Measurements from ENCODE around the gene CELF2. TPM values are rescaled to one million over a fixed set of nuclear protein-coding genes. Genes with fewer than 3 reads are reported as not detected.

Gene CELF2
- polyA plus RNA-seq, 4 donors, result 9.6 to 20.5 (median 13.8) TPM

DNA sequence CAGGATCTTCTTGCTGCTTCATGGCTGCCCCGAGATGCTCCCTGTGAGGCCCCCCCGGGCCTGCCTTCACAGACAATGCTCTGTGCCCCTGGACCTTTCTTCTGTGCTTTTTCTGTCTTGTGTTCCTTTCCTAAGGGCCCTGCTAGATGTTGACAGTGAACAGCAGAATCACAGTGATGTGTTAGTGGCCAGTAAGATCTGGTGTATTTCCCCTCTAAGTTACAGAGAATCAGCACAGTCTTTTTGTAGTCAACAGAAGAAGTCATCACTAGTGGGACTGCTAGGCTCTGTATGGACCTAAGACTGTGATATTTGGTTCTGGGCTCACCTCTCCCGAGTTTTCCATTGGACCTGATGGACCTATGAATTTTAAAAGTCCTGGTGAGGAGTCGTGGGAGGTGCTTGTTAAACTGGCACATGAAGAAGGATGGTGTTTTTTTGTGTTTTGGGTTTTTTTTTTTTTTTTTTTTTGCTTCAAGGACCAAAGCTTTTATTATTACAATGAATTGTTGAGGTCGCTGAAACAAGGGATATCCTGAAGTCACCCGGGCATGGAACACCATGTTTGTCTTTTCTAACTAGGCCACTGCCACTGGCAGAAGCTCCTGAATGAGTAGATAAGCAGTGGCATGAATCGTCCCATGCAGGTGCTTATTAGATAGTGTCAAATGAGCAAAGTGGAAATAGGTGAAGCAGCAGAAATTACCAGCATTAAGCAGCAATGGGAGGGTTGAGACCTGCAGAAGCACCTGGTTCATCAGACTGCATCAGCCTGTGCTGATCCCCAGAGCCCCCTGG is 194.8 kb downstream of the CELF2 start:
- no peak for DNase-seq (ENCODE audit: low read depth in 4 of 4, low spot score in 3 of 4)

DNA sequence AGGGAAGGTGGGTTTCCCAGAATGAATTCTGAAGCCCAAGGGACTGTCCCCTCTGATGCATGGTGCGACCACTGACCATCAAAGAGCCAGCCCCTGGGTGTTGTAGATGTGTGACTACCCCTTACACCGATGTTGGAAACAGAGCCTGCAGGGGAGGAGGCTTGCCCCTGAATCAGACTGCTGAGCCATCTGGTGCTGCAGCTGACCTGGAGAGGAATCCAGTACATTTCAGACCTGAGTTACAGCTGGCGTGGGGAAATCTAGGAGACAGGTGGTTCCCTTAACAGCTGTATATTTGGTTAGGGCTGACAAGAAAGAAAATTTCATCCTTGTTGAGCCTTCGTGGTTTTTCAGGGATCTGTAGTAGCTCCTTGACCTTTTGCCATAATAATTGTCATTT is 195.5 kb downstream of the CELF2 start:
- no peak for DNase-seq (ENCODE audit: low read depth in 4 of 4, low spot score in 3 of 4)

DNA sequence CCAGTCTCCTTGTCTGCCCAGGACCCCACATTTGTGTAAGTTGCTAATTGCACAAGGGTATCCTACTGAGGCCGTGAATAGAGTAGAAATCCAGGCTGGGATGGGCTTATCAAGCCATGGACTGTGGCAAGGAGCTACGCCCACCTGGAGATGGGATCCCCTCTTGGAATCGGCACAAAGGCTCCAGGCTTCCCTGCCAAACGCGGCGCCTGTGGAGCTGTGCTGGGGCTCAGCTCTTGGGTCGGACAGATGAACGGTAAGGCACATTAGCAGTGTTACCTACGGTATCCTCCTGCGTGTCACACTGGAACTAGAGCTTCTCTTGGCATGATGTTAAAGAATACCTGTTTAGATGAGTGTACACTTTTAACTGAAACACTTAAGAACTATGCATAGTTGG is 196.7 kb downstream of the CELF2 start:
- DNase-seq (ENCODE audit: low read depth in 4 of 4, low spot score in 3 of 4), result no peak

DNA sequence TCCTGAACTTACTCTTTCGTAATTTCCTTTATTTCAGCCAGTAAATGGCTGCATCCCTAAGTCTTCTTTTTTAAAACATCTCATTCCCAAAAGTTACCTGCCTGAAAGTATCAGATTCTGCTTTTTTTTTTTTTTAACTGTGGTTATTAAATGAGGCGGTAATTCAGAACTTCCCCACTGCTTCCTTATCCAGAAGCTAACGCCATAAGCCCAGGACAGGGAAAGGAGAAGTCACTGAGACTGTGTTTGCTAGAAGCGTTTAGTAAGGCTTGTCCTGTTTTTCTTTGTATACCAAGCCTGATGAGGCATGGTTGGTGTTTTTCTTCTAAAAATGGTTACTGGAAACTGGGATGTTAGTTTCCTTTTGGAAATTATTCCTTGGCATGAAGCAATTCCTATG is 197.8 kb downstream of the CELF2 start:
- DNase-seq (ENCODE audit: low read depth in 4 of 4, low spot score in 3 of 4), result no peak

DNA sequence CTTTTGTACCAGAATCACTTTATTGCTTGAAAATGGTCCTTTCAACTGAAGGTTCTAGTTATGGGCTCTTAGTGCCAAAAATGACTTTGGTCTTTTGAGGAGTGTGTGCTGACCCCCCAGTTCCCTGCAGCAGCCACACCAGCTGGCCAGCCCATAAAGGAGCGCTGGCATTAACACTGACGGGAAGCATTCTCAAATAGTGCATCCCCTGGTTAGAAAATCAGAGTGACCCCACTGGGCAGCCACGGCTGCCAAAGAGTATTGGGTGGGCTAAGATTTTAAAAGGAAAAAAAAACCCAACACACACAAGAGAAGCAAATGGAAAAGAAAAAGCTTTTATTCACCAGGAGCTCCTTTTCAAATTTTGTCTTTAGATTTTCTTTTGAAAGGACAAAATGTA is 199.8 kb downstream of the CELF2 start:
- DNase-seq (ENCODE audit: low read depth in 4 of 4, low spot score in 3 of 4), result no peak

DNA sequence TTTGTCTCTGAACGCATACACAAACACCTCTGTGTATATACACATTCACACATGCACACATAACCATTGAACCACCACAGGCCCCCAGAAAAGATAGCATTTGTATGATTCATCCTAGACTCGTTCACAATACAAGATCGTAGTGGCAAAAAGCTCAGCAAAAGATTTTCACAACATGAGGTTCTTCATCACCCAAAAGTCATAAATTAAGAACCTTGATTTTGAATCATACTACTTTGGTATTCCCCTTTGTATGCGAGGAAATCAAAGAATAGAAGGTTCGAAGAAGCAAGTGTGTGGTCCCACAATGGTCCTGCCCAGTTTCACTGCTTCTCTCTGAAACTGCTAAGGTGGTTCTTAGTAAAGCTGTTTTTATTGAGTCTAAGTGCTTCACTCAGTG is 200.7 kb downstream of the CELF2 start:
- DNase-seq (ENCODE audit: low read depth in 4 of 4, low spot score in 3 of 4), result no peak

DNA sequence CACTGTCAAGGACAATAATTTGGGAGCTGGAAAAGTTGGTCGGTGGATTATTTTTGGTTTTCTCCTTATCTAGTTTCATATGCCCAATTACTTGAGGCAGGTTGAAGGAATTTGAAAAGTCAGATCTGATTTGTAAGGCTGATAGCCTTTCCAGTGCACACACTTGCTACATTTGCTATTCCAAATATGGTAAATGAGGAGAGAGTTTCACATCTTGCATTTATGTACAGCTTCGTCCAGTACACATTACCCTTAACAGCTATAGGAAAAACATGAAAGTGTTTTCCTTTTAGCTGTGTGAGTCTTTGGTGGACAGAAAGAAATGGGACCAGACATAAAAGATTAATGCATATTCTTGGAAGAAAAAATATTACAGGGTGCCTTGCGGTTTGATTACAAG is 201.8 kb downstream of the CELF2 start:
- no peak for DNase-seq (ENCODE audit: low read depth in 4 of 4, low spot score in 3 of 4)

DNA sequence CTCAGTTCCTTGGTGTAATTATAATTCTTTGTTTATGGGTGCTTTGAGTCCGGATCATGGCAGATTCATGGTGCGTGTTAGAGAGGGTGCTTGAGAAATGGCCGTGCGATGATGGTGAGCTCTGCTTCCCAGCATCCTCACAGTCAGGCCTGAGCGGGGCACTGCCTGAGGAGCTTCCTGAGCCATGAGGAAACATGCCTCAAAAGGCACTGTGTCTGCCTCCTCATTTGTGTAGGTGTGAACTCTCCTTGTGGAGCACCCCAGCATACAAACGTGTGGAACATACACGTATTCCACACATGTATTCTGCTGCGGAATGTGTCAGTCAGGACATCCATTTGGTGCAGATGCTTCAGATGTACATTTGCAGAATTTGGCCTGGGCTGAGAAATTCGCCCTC is 205.4 kb downstream of the CELF2 start:
- DNase-seq (ENCODE audit: low read depth in 4 of 4, low spot score in 3 of 4), result no peak

DNA sequence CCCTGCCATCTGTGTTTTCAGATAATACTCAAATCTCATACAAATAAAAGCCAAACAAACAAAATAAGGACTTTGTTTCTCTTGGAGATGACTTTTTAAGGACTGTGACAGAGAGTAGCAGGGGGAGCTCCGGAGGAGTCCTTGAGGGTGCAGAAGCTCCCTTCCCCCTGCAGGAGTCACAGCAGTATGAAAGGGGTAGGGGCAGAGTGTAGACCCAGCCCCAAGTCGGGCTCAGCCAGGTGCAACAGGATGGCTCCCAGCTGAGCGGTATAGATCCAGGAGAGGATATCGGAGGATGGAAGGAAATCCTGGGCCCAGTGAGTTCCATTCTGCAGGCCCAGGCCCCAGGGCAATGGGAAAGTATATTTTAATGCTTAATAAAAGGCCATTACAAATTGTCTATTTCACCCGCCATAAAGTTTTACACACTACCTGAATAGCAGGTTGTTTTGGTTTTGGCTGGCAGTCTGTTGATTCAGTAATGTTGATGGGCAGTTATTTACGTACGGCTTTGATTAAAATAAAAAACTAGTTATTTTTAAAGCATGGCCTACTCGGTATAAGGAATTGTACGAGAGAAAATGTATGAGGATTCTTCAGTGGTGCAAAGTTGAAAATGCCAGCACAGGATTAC is 206.0 kb downstream of the CELF2 start:
- no peak for DNase-seq (ENCODE audit: low read depth in 4 of 4, low spot score in 3 of 4)

DNA sequence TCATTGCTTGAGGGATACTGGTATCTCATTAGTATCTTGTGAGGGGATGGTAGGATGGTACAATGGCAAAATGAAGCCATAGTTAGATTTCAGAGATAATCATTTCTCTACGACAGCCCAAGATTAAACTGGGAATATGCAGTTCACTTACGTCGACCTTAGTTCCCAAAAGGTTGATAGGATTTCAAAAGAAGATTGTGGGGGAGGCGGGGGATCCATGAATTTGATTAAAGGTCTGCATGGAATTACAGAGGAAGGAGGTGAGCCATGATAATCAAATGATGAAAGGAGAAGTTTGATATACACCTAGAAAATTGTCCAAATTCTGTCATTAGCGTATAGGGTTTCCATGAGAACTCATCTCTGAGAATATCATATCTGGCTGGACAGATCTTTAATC is 206.6 kb downstream of the CELF2 start:
- DNase-seq (ENCODE audit: low read depth in 4 of 4, low spot score in 3 of 4), result no peak

DNA sequence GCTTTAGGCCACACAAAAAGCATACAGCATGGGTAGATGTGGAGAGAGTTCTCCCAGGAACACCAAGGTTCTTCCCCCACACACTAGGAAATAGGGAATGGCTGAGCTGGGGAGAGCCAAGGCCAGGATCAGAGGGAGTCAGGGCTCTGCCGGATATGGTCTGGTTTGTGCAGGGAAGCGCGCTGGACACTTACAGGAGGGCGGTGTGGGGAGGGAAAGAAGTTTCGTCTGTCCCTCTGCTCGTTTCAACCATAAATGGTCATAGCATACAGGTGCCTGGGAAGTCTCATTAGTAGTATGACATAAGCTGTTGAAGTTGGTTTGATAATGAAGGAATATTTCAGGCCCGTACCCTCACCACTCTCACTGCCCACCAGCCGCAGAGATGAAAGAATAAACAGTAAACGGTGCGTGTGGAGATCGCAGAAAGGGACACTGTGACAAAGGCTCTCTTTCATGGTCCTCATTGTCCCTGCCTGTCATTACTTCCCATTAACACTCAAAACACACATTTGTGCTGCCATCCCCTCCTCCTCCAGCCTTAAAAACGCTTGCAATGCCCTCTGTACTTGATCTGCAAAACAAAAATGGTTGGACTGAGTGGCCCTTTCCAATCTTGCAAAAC is 207.2 kb downstream of the CELF2 start:
- no peak for DNase-seq (ENCODE audit: low read depth in 4 of 4, low spot score in 3 of 4)

DNA sequence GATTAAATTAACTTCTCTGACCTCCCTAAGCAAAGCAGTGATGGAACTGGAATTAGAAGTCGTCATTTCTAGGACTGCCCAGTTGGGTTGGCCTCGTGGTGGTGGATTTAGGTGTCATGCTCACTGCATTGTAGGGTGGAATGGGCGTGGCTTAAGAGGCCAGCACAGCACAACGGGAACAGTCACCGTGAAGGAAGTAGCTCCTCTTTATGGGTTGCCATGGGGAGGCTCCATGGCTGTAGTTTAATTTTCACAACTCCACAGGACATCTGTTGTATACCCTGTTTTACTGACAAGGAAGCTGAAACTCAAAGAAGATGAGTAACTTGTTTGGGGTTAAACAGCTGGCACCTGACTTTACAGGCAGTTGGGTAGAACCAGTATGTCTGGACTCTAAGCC is 208.3 kb downstream of the CELF2 start:
- no peak for DNase-seq (ENCODE audit: low read depth in 4 of 4, low spot score in 3 of 4)

DNA sequence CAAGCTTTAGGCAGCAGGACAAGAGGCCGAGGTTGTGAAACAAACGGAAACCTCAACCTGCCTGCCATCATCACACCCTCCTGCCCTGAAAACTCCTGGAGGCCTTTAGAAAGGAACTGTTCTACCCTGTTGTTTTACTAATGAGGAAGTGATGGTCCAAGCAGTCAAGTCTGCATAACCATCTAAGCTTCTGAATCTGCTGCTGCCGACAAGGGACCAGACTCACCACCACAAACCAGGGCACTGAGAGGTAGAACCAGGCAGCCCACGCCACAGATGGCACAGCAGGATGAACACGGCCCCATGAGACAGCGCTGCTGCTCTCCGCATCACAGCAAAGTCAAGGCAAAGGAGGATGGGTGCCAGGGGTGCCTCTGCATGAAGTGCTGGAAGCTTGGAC is 209.4 kb downstream of the CELF2 start:
- DNase-seq (ENCODE audit: low read depth in 4 of 4, low spot score in 3 of 4), result no peak

DNA sequence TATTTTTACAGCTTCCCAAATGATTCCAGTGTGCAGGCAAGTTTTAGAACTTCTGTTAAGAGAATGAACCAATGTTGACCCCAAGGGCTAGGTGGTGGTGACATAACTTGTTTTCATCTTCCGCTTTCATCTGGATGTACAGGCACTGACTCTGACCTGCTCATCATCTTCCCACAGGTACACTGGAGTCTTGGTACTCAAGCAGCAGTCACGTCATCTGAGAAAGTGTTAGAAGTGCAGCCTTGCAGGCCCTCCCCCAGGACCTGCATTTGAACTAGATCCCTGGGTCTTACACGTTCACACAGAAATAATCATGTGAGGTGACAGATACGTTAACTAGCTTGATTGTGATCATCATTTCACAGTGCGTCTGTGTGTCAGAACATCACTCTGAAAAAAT is 212.2 kb downstream of the CELF2 start:
- no peak for DNase-seq (ENCODE audit: low read depth in 4 of 4, low spot score in 3 of 4)

DNA sequence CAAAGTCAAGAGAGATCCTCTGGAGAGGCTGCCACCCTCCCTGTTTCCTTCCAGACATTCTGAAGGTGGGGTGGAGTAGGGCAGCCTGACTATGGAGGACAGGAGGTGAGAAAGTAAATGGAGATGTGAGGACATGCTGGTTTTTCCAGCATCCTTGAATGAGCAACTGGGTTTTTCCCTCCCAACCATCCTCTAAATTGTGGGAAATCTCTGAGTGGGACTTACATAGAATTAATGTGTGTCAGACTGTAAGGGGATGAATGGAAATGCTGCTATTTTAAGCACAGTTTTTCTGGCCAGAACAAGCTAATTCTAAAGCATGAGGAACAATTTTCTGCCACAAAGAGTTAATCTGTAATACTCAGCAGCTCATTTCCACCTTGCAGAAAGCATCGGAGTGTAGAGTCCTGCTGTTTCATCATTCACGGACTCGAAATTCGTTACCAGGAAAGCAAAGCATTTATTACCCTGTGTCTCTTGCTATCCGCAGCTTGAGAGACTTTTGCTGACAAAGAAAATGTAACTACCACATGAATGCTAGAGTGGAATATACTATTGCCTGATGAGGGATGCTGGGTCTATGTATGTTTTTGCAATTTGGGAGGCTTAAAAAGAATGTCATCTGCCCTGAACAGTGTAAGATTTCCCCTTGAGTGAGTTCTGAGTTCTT is 213.0 kb downstream of the CELF2 start:
- no peak for DNase-seq (ENCODE audit: low read depth in 4 of 4, low spot score in 3 of 4)

DNA sequence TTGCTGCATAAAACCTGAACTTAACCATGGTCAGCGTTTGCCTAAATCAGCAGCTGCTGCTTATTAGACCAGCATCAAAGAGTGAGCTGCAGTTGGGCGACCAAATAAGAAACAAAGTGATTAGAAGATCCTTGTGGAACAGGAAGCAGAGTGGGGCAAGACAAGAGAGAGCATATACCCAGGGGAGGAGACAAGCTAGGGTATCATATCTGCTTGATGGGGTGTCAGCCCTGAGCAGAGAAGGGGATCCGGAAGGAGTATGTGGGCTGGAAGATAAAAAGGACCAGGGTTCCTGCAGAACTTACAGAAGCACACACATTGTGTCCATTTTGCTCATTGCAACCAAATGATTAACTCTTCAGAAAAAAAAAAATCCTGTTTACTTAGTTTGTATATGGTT is 213.6 kb downstream of the CELF2 start:
- DNase-seq (ENCODE audit: low read depth in 4 of 4, low spot score in 3 of 4), result no peak

DNA sequence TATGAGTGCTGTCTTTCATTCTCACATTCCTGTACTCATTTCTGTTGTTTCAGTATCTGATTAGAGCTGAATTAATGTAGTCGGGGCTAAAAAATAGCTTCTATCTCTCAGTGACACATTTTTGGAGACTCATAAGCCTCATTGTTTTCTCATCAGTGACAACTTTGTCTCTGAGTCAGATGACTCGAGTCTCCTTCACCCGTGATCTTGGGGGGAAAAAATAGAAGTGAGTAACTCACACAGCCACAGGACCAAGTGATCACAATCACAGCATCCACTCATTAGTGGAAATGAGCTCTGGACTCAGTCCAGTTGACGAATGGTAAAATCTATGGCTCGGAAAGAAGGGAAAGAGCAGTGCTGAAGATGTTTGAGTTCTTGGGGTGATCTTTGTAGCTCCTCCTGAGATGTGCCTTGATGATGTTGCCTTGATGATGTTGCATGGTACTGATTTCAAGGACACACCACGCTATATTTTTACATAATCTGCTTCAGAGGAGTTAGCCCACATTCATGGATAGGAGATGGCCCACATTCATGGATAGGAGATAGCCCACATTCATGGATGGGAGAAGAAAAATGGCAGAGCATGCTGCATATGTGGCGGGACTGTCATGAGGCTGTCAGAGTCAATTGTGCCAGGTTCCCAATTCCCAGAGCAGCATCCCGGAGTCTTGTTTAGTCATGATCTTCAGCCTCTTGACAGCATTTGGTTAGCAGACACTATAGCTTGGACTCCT is 214.7 kb downstream of the CELF2 start:
- DNase-seq (ENCODE audit: low read depth in 4 of 4, low spot score in 3 of 4), result no peak

DNA sequence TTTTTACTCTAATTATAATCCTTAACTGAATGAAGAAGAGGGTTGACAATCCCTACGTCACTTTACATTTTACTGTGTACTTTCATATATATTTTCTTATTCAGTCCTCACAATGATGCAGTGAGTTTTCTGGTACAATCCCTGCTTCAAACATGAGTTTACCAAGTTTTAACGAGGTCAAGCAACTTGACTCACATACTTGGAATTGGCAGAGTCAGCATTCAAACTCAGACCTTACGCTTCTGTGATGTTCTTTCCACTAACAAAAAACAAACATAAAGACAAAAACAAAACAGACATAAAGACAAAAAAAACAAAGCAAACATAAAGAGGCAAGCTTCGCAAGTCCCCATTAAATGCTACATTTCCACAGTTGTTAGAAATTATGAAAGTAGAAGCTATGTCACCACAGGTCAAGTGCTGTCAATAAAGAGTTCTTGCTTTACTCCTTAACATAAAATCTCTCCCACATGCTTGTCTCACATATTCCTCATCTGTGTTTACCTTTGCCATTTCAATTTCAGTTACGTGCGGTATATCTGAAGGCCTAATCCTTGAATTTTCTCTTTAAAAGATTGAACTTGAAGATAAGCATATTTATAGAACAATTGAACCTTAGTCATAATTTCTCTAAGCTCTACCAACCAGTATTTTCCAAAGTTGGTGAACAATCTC is 217.3 kb downstream of the CELF2 start:
- DNase-seq (ENCODE audit: low read depth in 4 of 4, low spot score in 3 of 4), result no peak

DNA sequence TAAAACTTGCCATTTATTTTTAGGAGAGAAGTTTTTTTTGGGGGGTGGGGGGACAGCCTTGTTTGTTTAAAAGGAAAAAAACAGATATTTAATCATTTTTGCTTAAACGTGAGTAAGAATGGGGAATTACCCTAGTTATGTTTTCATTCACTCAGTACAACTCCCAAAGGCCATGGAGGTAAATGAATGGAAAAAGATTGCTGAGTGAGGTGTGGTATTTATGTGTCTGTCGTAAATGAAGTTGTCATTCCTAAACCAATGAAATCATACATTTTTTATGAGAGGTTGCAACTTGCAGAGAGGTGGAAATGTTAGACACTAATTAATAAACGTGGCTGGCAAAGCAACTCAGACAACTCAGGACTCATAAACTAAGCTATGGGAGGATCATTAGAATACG is 218.1 kb downstream of the CELF2 start:
- DNase-seq (ENCODE audit: low read depth in 4 of 4, low spot score in 3 of 4), result no peak

DNA sequence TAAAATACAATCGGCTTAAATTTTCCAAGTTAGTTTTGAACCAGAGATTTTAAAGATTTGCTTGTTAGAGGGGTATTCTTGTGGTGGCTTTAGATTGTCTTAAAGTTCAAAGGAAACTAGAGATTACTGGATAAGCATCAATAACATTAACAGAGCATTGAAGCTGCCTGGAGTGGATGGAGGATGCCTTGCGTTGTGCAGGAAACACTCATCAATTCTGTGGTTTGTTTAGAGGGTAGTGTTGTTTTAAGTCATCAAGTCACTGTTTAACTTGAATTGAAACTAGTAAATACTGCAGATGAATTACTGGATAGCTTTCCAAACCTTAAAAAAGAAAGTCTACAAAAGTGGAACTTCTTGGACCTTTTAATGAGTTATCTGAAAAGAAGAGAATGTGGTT is 218.6 kb downstream of the CELF2 start:
- no peak for DNase-seq (ENCODE audit: low read depth in 4 of 4, low spot score in 3 of 4)

All from left renal pelvis (tissue), 4 donors.